ENCODE data around the gene PCSK6. TPM values are rescaled to one million over a fixed set of nuclear protein-coding genes. Genes with fewer than 3 reads are reported as not detected.

The PCSK6 gene
- total RNA-seq, 2 experiments from 2014 or later: 0.28 TPM; not detected in 1

DNA sequence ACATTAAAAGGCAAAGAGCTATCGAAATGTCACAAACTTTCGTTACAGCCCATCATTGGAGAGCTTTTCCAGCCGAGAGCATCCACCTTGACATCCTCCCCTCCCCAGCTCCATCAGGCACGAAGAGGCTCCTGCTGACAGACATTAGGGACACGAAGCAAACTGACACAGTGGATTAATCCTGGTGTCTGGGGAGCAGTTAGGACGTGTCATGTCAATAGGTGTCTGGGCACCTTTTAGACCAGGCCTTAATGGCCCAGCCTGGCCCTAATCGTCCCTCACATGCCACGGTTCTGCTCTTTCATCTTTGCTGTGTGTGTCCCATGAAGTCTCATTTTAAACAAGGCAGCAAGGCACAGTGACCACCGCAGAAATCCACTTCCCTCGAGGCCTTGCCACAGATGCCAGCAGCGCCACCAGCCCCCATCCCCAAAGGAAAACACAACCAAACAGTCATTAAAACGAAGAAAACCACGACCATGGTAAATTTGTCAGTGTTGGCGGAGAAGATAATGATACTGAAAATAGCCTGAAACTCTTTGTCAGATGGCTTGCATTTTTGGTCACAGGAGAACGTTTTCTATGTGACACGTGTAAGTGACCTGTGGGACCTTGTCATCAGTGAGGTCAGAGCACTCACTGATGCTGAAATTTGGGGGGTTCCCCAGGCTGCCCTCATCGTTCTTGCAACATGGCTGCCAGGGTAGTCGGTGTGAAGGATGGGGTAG lies 16.3 kb upstream of the PCSK6 start:
- Mint-ChIP-seq H3K4me3 (no peak overlapping the region), H3K36me3 (ENCODE audit: low read depth) (no peaks in the 10 kb centered on the region), H3K4me1 (ENCODE audit: low read depth) (peaks cover 10% of the 10 kb centered on the region), H3K9me3 (no peaks in the 10 kb centered on the region), H3K27me3 (peaks cover 54% of the 10 kb centered on the region), H3K27ac (no peak overlapping the region)
- no peaks in the 10 kb centered on the region for H3K9me3 ChIP-seq (ENCODE audit: control insufficient read depth in 1 of 2, insufficient read depth in 1 of 2, low read length in 2 of 2)
- H3K27ac ChIP-seq (ENCODE audit: low read depth in 1 of 2, low read length in 2 of 2): no peak overlapping the region
- intact Hi-C loops (cut with DNase I, micrococcal nuclease): no loop called here
- H3K27me3 ChIP-seq (ENCODE audit: control insufficient read depth in 1 of 2, insufficient read depth in 2 of 2, low read length in 2 of 2): peaks cover 0 to 8% of the 10 kb centered on the region in 2 experiments
- CTCF ChIA-PET: no interaction called here
- ATAC-seq (ENCODE audit: poor library complexity): no peak
- TF ChIP-seq, protein P1, sequence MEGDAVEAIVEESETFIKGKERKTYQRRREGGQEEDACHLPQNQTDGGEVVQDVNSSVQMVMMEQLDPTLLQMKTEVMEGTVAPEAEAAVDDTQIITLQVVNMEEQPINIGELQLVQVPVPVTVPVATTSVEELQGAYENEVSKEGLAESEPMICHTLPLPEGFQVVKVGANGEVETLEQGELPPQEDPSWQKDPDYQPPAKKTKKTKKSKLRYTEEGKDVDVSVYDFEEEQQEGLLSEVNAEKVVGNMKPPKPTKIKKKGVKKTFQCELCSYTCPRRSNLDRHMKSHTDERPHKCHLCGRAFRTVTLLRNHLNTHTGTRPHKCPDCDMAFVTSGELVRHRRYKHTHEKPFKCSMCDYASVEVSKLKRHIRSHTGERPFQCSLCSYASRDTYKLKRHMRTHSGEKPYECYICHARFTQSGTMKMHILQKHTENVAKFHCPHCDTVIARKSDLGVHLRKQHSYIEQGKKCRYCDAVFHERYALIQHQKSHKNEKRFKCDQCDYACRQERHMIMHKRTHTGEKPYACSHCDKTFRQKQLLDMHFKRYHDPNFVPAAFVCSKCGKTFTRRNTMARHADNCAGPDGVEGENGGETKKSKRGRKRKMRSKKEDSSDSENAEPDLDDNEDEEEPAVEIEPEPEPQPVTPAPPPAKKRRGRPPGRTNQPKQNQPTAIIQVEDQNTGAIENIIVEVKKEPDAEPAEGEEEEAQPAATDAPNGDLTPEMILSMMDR (IDR thresholded peaks at IDR 0.05): no peak
- no peak for DNase-seq
- H3K4me3 ChIP-seq (ENCODE audit: low read length): no peak overlapping the region
- POLR2A ChIA-PET: no interaction called here
- peaks cover 12% of the 10 kb centered on the region for H3K4me1 ChIP-seq (ENCODE audit: insufficient read depth, low read length)
- no peaks in the 10 kb centered on the region for H3K36me3 ChIP-seq (ENCODE audit: insufficient read depth, low read length)

- H3K9me3 Mint-ChIP-seq: no peaks in the 10 kb centered on the region
- H3K27ac Mint-ChIP-seq: no peak overlapping the region
- H3K9me3 ChIP-seq (ENCODE audit: control insufficient read depth in 1 of 2, insufficient read depth in 1 of 2, low read length in 2 of 2): no peaks in the 10 kb centered on the region
- no peak overlapping the region for H3K4me3 Mint-ChIP-seq
- no peaks in the 10 kb centered on the region for H3K36me3 ChIP-seq (ENCODE audit: insufficient read depth, low read length)
- peaks cover 11% of the 10 kb centered on the region for H3K4me1 Mint-ChIP-seq (ENCODE audit: low read depth)
- intact Hi-C loops (cut with DNase I, micrococcal nuclease): no loop called here
- H3K36me3 Mint-ChIP-seq (ENCODE audit: low read depth): no peaks in the 10 kb centered on the region
- H3K27me3 ChIP-seq (ENCODE audit: control insufficient read depth in 1 of 2, insufficient read depth in 2 of 2, low read length in 2 of 2): peaks cover 0 to 8% of the 10 kb centered on the region in 2 experiments
- peaks cover 54% of the 10 kb centered on the region for H3K27me3 Mint-ChIP-seq
- H3K27ac ChIP-seq (ENCODE audit: low read depth in 1 of 2, low read length in 2 of 2): no peak overlapping the region
- DNase-seq (no peak), ATAC-seq (ENCODE audit: poor library complexity) (no peak)
- TF ChIP-seq, protein P1 (IDR thresholded peaks at IDR 0.05): no peak
- H3K4me3 ChIP-seq (ENCODE audit: low read length): no peak overlapping the region
- H3K4me1 ChIP-seq (ENCODE audit: insufficient read depth, low read length): peaks cover 12% of the 10 kb centered on the region
- POLR2A ChIA-PET: no interaction called here
- CTCF ChIA-PET: no interaction called here
Observed at GRCh38 chr15:101504866-101505609, 15.5 kb upstream of the PCSK6 start.

DNA sequence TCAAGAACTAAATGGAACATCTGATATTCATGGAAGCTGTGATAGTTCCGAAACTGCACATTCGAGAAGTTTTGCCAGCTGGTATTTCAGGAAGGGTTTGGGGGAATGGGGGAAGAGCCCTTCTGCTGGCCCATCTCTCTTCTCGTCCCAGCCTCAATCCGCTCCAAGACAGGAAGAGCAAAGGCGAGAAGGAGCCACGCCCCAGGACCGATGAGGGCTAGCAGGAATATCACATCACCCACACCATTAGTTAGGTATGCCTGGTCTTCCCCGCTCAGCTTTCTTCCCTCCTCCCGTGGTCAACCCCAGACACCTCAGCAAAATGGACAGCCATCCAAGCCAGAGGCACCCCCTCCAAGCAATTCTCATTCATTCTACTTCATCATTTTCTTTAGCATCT lies 14.9 kb upstream of the PCSK6 start:
- Mint-ChIP-seq H3K4me3 (no peak overlapping the region), H3K27ac (no peak overlapping the region), H3K9me3 (no peaks in the 10 kb centered on the region), H3K4me1 (ENCODE audit: low read depth) (peaks cover 11% of the 10 kb centered on the region), H3K36me3 (ENCODE audit: low read depth) (no peaks in the 10 kb centered on the region), H3K27me3 (peaks cover 57% of the 10 kb centered on the region)
- POLR2A ChIA-PET: no interaction called here
- DNase-seq: no peak
- Histone ChIP-seq H3K27ac (ENCODE audit: low read depth in 1 of 2, low read length in 2 of 2) (no peak overlapping the region), H3K27me3 (ENCODE audit: control insufficient read depth in 1 of 2, insufficient read depth in 2 of 2, low read length in 2 of 2) (peaks cover 0 to 8% of the 10 kb centered on the region in 2 experiments), H3K36me3 (ENCODE audit: insufficient read depth, low read length) (no peaks in the 10 kb centered on the region), H3K9me3 (ENCODE audit: control insufficient read depth in 1 of 2, insufficient read depth in 1 of 2, low read length in 2 of 2) (no peaks in the 10 kb centered on the region), H3K4me3 (ENCODE audit: low read length) (no peak overlapping the region), H3K4me1 (ENCODE audit: insufficient read depth, low read length) (peaks cover 12% of the 10 kb centered on the region)
- ATAC-seq (ENCODE audit: poor library complexity): no peak
- intact Hi-C loops (cut with DNase I, micrococcal nuclease): no loop called here
- TF ChIP-seq, protein P1 (IDR thresholded peaks at IDR 0.05): no peak
- CTCF ChIA-PET: no interaction called here

All from CD4-positive, alpha-beta T cell (primary cell).